HCT116 (cell line): Measurements from ENCODE around the gene KPNA1.

Source experiments
- CTCF ChIP-seq, 3 experiments: fragments of 200-600 bp in 1 of 3; sonication (generic) in 1 of 3; IDR thresholded peaks in 2 of 3; conservative IDR thresholded peaks in 1 of 3; 2 replicates each; pipeline ENCODE4 v1.5.1; 2012 to 2017; ENCODE audit warnings: low read depth in 2 of 3, low read length in 2 of 3, antibody characterized with exemption in 1 of 3, borderline replicate concordance in 1 of 3, control low read depth in 1 of 3, mild to moderate bottlenecking in 1 of 3, mixed read lengths in 1 of 3, mixed run types in 1 of 3, moderate library complexity in 1 of 3; ENCODE audit not compliant: insufficient read depth in 1 of 3
- EZH2 ChIP-seq: fragments of 200-600 bp; sonication (generic); IDR thresholded peaks from 2 replicates; pipeline ENCODE4 v1.6.1; 2017; ENCODE audit warnings: antibody characterized with exemption, mixed run types
- POLR2A ChIP-seq: IDR thresholded peaks from 2 replicates; pipeline ENCODE4 v1.7.0; 2011; ENCODE audit warnings: borderline replicate concordance; ENCODE audit not compliant: insufficient read depth, insufficient read length; ENCODE audit errors: extremely low read depth
- TCF7L2 ChIP-seq: IDR thresholded peaks from 2 replicates; pipeline ENCODE4 v1.7.0; 2011; ENCODE audit warnings: borderline replicate concordance, inconsistent platforms; ENCODE audit not compliant: insufficient read depth, insufficient read length; ENCODE audit errors: extremely low read depth
- ZNF274 ChIP-seq: fragments of 200-500 bp; sonication (Bioruptor generic); IDR thresholded peaks from 2 replicates; pipeline ENCODE4 v1.6.1; 2014; ENCODE audit warnings: mild to moderate bottlenecking, low read depth, low read length, inconsistent platforms
- TF ChIP-seq, protein P1 (sequence below): IDR thresholded peaks from 2 replicates; pipeline ENCODE4 v1.6.1; 2012

- no peak for TF ChIP-seq CTCF (IDR thresholded peaks at IDR 0.05 in 2 of 3, conservative IDR thresholded peaks at IDR 0.05 in 1 of 3; ENCODE audit: borderline replicate concordance in 1 of 3, insufficient read depth in 1 of 3, low read depth in 2 of 3, low read length in 2 of 3)
- TF ChIP-seq ZNF274: no peak
- no peak for TF ChIP-seq TCF7L2
- TF ChIP-seq EZH2: no peak
- TF ChIP-seq POLR2A: no peak
- TF ChIP-seq, protein P1, sequence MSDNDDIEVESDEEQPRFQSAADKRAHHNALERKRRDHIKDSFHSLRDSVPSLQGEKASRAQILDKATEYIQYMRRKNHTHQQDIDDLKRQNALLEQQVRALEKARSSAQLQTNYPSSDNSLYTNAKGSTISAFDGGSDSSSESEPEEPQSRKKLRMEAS: no peak
These were observed 97.8 kb downstream of the KPNA1 start for GRCh38 chr3:122416966-122417365.
